Stimulated activated CD4-positive, alpha-beta T cell treated with anti-CD3 and anti-CD28 coated beads, Interleukin-1b, Interleukin-23, amount 100 ng/mL, for 1 hour (primary cell): ENCODE measurements around the gene SLIT3.

ENCODE experiments used
- DNase-seq, 2 donors: peaks; one replicate each; pipeline ENCODE4 v3.0.0-alpha.2; 2020; ENCODE audit warnings: low read depth in 2 of 2

The SLIT3 gene

GRCh38 chr5:168929656-168930055 is 371.3 kb downstream of the SLIT3 start:
- DNase-seq, result no peak

- no peak for DNase-seq
Observed at GRCh38 chr5:168925160-168925559, 375.8 kb downstream of the SLIT3 start.

GRCh38 chr5:168921147-168921866 is 379.6 kb downstream of the SLIT3 start:
- no peak for DNase-seq

GRCh38 chr5:168920019-168920810 is 380.7 kb downstream of the SLIT3 start:
- no peak for DNase-seq

GRCh38 chr5:168917947-168918600 is 382.9 kb downstream of the SLIT3 start:
- no peak for DNase-seq

GRCh38 chr5:168916852-168917251 is 384.1 kb downstream of the SLIT3 start:
- no peak for DNase-seq

GRCh38 chr5:168916266-168916665 is 384.7 kb downstream of the SLIT3 start:
- no peak for DNase-seq

GRCh38 chr5:168914491-168914890 is 386.4 kb downstream of the SLIT3 start:
- DNase-seq, result no peak

GRCh38 chr5:168910874-168911273 is 390.1 kb downstream of the SLIT3 start:
- DNase-seq, result no peak

GRCh38 chr5:168908207-168908606 is 392.7 kb downstream of the SLIT3 start:
- no peak for DNase-seq

- no peak for DNase-seq
Observed at GRCh38 chr5:168903061-168903460, 397.9 kb downstream of the SLIT3 start.

- no peak for DNase-seq
Observed at GRCh38 chr5:168899673-168900072, 401.3 kb downstream of the SLIT3 start.

GRCh38 chr5:168899264-168899663 is 401.7 kb downstream of the SLIT3 start:
- DNase-seq, result no peak

GRCh38 chr5:168898247-168898911 is 402.6 kb downstream of the SLIT3 start:
- DNase-seq, result no peak

- no peak for DNase-seq
Observed at GRCh38 chr5:168897387-168898122, 403.4 kb downstream of the SLIT3 start.

- no peak for DNase-seq
Observed at GRCh38 chr5:168895295-168896071, 405.5 kb downstream of the SLIT3 start.

- no peak for DNase-seq
Observed at GRCh38 chr5:168893283-168893682, 407.7 kb downstream of the SLIT3 start.

- DNase-seq, result no peak
Observed at GRCh38 chr5:168892618-168893186, 408.2 kb downstream of the SLIT3 start.

GRCh38 chr5:168890816-168891812 is 409.8 kb downstream of the SLIT3 start:
- DNase-seq, result no peak
